Neural cell (in vitro differentiated cells): ENCODE measurements around the gene ZNF784. TPM values are rescaled to one million over a fixed set of nuclear protein-coding genes. Genes with fewer than 3 reads are reported as not detected.
A peak's percentile ranks its signal among the peaks of the same experiment; 100 is the strongest.

Source experiments
- H2AFZ ChIP-seq: fragments of 200-600, 300-800 bp; sonication (generic), shearing (Covaris generic); 2 replicates; pipeline ENCODE4 v1.6.0; 2014; ENCODE audit warnings: low read depth, mild to moderate bottlenecking, antibody characterized with exemption, low read length, moderate library complexity
- H3F3A ChIP-seq: fragments of 200-600 bp; shearing (Covaris generic); 2 replicates; pipeline ENCODE4 v1.6.1; 2016; ENCODE audit warnings: mild to moderate bottlenecking, moderate library complexity, mixed read lengths, antibody characterized with exemption, low read length; ENCODE audit not compliant: insufficient read depth, poor library complexity, severe bottlenecking
- H3K27ac ChIP-seq: fragments of 200-600, 300-800 bp; sonication (generic), shearing (Covaris generic); 2 replicates; pipeline ENCODE4 v1.5.1; 2014; ENCODE audit warnings: mild to moderate bottlenecking, low read length, moderate library complexity
- H3K27me3 ChIP-seq: fragments of 300-800, 200-600 bp; sonication (generic), shearing (Covaris generic); 2 replicates; pipeline ENCODE4 v1.6.0; 2014; ENCODE audit warnings: mild to moderate bottlenecking, low read depth, low read length, moderate library complexity; ENCODE audit not compliant: insufficient read depth
- H3K36me3 ChIP-seq: fragments of 300-800, 200-600 bp; sonication (generic), shearing (Covaris generic); 2 replicates; pipeline ENCODE4 v1.5.1; 2014; ENCODE audit warnings: mild to moderate bottlenecking, antibody characterized with exemption, low read length, moderate library complexity; ENCODE audit not compliant: insufficient read depth
- H3K4me2 ChIP-seq: fragments of 300-800, 200-600 bp; sonication (generic), shearing (Covaris generic); 2 replicates; pipeline ENCODE4 v1.6.0; 2014; ENCODE audit warnings: mild to moderate bottlenecking, low read length
- H3K4me3 ChIP-seq: fragments of 300-800, 200-600 bp; sonication (generic), shearing (Covaris generic); 2 replicates; pipeline ENCODE4 v1.5.1; 2014; ENCODE audit warnings: mild to moderate bottlenecking, low read length, moderate library complexity
- H3K79me2 ChIP-seq: fragments of 200-600 bp; shearing (Covaris generic); replicated peaks from 2 replicates; pipeline ENCODE4 v1.6.0; 2014; ENCODE audit warnings: mild to moderate bottlenecking, low read length, moderate library complexity; ENCODE audit not compliant: insufficient read depth
- H3K9ac ChIP-seq: fragments of 300-800, 200-600 bp; sonication (generic), shearing (Covaris generic); 2 replicates; pipeline ENCODE4 v1.6.1; 2016; ENCODE audit warnings: mild to moderate bottlenecking, low read length, mixed read lengths
- H3K9me2 ChIP-seq: fragments of 200-600 bp; shearing (Covaris generic); 2 replicates; pipeline ENCODE4 v1.6.1; 2016; ENCODE audit warnings: mild to moderate bottlenecking, low read length, mixed read lengths; ENCODE audit not compliant: insufficient read depth
- H3K9me3 ChIP-seq: fragments of 200-600, 300-800 bp; sonication (generic), shearing (Covaris generic); 2 replicates; pipeline ENCODE4 v1.6.1; 2016; ENCODE audit warnings: mild to moderate bottlenecking, mixed run types, low read length, moderate library complexity, mixed read lengths
- H4K20me1 ChIP-seq: fragments of 200-600 bp; shearing (Covaris generic); 2 replicates; pipeline ENCODE4 v1.6.1; 2016; ENCODE audit warnings: mild to moderate bottlenecking, mixed run types; ENCODE audit not compliant: insufficient read depth
- CTCF ChIP-seq: fragments of 450-650 bp; IDR thresholded peaks from 2 replicates; pipeline ENCODE4 v1.5.1; 2014; ENCODE audit warnings: antibody characterized with exemption, mild to moderate bottlenecking, moderate library complexity; ENCODE audit not compliant: poor library complexity, severe bottlenecking
- EZH2 ChIP-seq: fragments of 200-600, 300-800 bp; shearing (Covaris generic), sonication (generic); IDR thresholded peaks from 2 replicates; pipeline ENCODE4 v1.6.1; 2014; ENCODE audit warnings: antibody characterized with exemption, low read length, borderline replicate concordance, mild to moderate bottlenecking; ENCODE audit not compliant: insufficient read depth, poor library complexity, severe bottlenecking
- MXI1 ChIP-seq: fragments of 450-650 bp; conservative IDR thresholded peaks from 2 replicates; pipeline ENCODE4 v1.6.1; 2014; ENCODE audit warnings: antibody characterized with exemption, mild to moderate bottlenecking; ENCODE audit not compliant: poor library complexity, severe bottlenecking
- REST ChIP-seq: IDR thresholded peaks from 2 replicates; pipeline ENCODE4 v1.6.1; 2012; ENCODE audit warnings: borderline replicate concordance
- SMC3 ChIP-seq: fragments of 450-650 bp; conservative IDR thresholded peaks from 2 replicates; pipeline ENCODE4 v1.6.1; 2014; ENCODE audit warnings: antibody characterized with exemption, mild to moderate bottlenecking, moderate library complexity; ENCODE audit not compliant: poor library complexity
- TAF1 ChIP-seq: IDR thresholded peaks from 2 replicates; pipeline ENCODE4 v1.6.1; 2012; ENCODE audit warnings: low read depth
- polyA plus RNA-seq: library from polyadenylated mRNA; depleted of rRNA; stranded (reverse); fragments of >200 nt; gene quantifications from 2 replicates; pipeline ENCODE4 v1.2.3, GENCODE V29; 2014

The ZNF784 gene
- polyA plus RNA-seq, 1 donor from 2014 or later = 10.3 TPM

GRCh38 chr19:55646889-55647731 lies 22.7 kb upstream of the ZNF784 start:
- Histone ChIP-seq H4K20me1 (no peaks in the 10 kb centered on the region), H3K4me2 (peak overlapping the region; percentile 75), H3K79me2 (peaks cover 21% of the 10 kb centered on the region), H3K4me3 (peak overlapping the region; percentile 94), H3K9me2 (no peaks in the 10 kb centered on the region), H3K27ac (peak overlapping the region; percentile 76), H3F3A (no peaks in the 10 kb centered on the region), H2AFZ (no peak overlapping the region), H3K9me3 (no peaks in the 10 kb centered on the region), H3K36me3 (no peaks in the 10 kb centered on the region), H3K27me3 (no peaks in the 10 kb centered on the region), H3K9ac (peak overlapping the region; percentile 89)
- TF ChIP-seq CTCF (no peak), SMC3 (no peak), REST (no peak), MXI1 (no peak)

- Histone ChIP-seq H3K4me3 (no peak overlapping the region), H3K79me2 (peaks cover 28% of the 10 kb centered on the region), H4K20me1 (no peaks in the 10 kb centered on the region), H2AFZ (no peak overlapping the region), H3F3A (no peaks in the 10 kb centered on the region), H3K9ac (no peak overlapping the region), H3K27me3 (no peaks in the 10 kb centered on the region), H3K27ac (no peak overlapping the region), H3K9me3 (no peaks in the 10 kb centered on the region), H3K4me2 (no peak overlapping the region), H3K36me3 (no peaks in the 10 kb centered on the region), H3K9me2 (no peaks in the 10 kb centered on the region)
- TF ChIP-seq MXI1 (no peak), EZH2 (no peak), TAF1 (no peak), SMC3 (no peak)
Observed at GRCh38 chr19:55645512-55645881, 21.1 kb upstream of the ZNF784 start.
